Keratinocyte (primary cell): Measurements from ENCODE around the gene JAKMIP2. TPM values are rescaled to one million over a fixed set of nuclear protein-coding genes. Genes with fewer than 3 reads are reported as not detected.

Experiments
- DNase-seq: peaks from one replicate; pipeline ENCODE4 v3.0.0-alpha.2; 2011; ENCODE audit warnings: low read depth, missing footprints, low spot score
- FAIRE-seq: peaks from 2 replicates; lab custom pipeline; 2011; peaks lifted over from hg19 to GRCh38; lab: Jason Lieb, UNC
- H2AFZ ChIP-seq: 2 replicates; pipeline ENCODE4 v1.6.0; 2012; ENCODE audit warnings: low read length, control low read depth, inconsistent platforms; ENCODE audit not compliant: control insufficient read depth
- H3K27ac ChIP-seq: 2 replicates; pipeline ENCODE4 v1.5.1; 2011; ENCODE audit warnings: low read length; ENCODE audit not compliant: control insufficient read depth, insufficient read depth
- H3K27me3 ChIP-seq: 3 replicates; pipeline ENCODE4 v1.6.0; 2011; ENCODE audit warnings: low read length; ENCODE audit not compliant: control insufficient read depth, insufficient read depth; ENCODE audit errors: extremely low read depth
- H3K36me3 ChIP-seq, 2 experiments: 2 replicates in 1 of 2; 3 replicates in 1 of 2; pipeline ENCODE4 v1.5.1; 2011; ENCODE audit warnings: low read length in 2 of 2, mild to moderate bottlenecking in 1 of 2; ENCODE audit not compliant: control insufficient read depth in 2 of 2, insufficient read depth in 2 of 2; ENCODE audit errors: extremely low read depth in 1 of 2
- H3K4me1 ChIP-seq: 3 replicates; pipeline ENCODE4 v1.5.1; 2011; ENCODE audit warnings: low read length; ENCODE audit not compliant: control insufficient read depth, insufficient read depth; ENCODE audit errors: extremely low read depth
- H3K4me2 ChIP-seq: 3 replicates; pipeline ENCODE4 v1.6.0; 2011; ENCODE audit warnings: low read depth, low read length; ENCODE audit not compliant: control insufficient read depth, insufficient read depth; ENCODE audit errors: extremely low read depth
- H3K4me3 ChIP-seq, 3 experiments: fragments of 200-600 bp in 1 of 3; sonication (generic) in 1 of 3; 2 replicates in 2 of 3; 3 replicates in 1 of 3; pipeline ENCODE4 v1.5.1; 2011 to 2016; ENCODE audit warnings: low read length in 3 of 3, mild to moderate bottlenecking in 3 of 3, control low read depth in 2 of 3, inconsistent platforms in 1 of 3, low read depth in 1 of 3, mixed read lengths in 1 of 3, mixed run types in 1 of 3, moderate library complexity in 1 of 3; ENCODE audit not compliant: control insufficient read depth in 2 of 3, insufficient read depth in 2 of 3; ENCODE audit errors: extremely low read depth in 1 of 3
- H3K79me2 ChIP-seq: 2 replicates; pipeline ENCODE4 v1.6.0; 2012; ENCODE audit warnings: low read length; ENCODE audit not compliant: control insufficient read depth, insufficient read depth
- H3K9ac ChIP-seq: 3 replicates; pipeline ENCODE4 v1.6.0; 2011; ENCODE audit warnings: low read length; ENCODE audit not compliant: control insufficient read depth, insufficient read depth; ENCODE audit errors: extremely low read depth
- H3K9me1 ChIP-seq: 3 replicates; pipeline ENCODE4 v1.6.0; 2011; ENCODE audit warnings: low read length; ENCODE audit not compliant: control insufficient read depth, insufficient read depth; ENCODE audit errors: extremely low read depth
- H3K9me3 ChIP-seq: 2 replicates; pipeline ENCODE4 v1.5.1; 2012; ENCODE audit warnings: low read depth, low read length; ENCODE audit not compliant: control insufficient read depth
- H4K20me1 ChIP-seq: 3 replicates; pipeline ENCODE4 v1.6.0; 2011; ENCODE audit warnings: low read length; ENCODE audit not compliant: control insufficient read depth, insufficient read depth; ENCODE audit errors: extremely low read depth
- CTCF ChIP-seq, 3 experiments: IDR thresholded peaks in 1 of 3; conservative IDR thresholded peaks in 1 of 3; optimal IDR thresholded peaks in 1 of 3; 2 replicates in 2 of 3; 3 replicates in 1 of 3; pipeline versions ENCODE3 to v1.5.1; 2011; ENCODE audit warnings: low read length in 3 of 3, mild to moderate bottlenecking in 3 of 3, moderate library complexity in 2 of 3, control low read depth in 1 of 3, inconsistent platforms in 1 of 3; ENCODE audit not compliant: insufficient read depth in 2 of 3; ENCODE audit errors: extremely low read depth in 1 of 3
- EZH2 ChIP-seq: IDR thresholded peaks from one replicate; pipeline ENCODE4 v1.6.1; 2012; ENCODE audit warnings: inconsistent platforms, mild to moderate bottlenecking, low read length, moderate library complexity
- dilution Hi-C: fragments of 300-500 bp; cut with MboI; formaldehyde crosslinking; loops from one replicate; pipeline ENCODE4 v1.7.0; 2020; ENCODE audit warnings: low sequenced_read_pairs; ENCODE audit not compliant: extremely low pct_ligation_motif_present
- polyA plus RNA-seq, 5 experiments: library from polyadenylated mRNA; depleted of rRNA in 3 of 5; stranded (reverse) in 3 of 5; stranded (forward) in 1 of 5; unstranded in 1 of 5; fragments of >200 nt; gene quantifications; 1 replicate in 1 of 5; 2 replicates in 3 of 5; 3 replicates in 1 of 5; pipeline versions ENCODE4 v1.2.1 to v1.2.3, GENCODE V29; 2011 to 2012; ENCODE audit warnings: missing spikeins in 2 of 5, low read depth in 1 of 5, low replicate concordance in 1 of 5

JAKMIP2 gene
- polyA plus RNA-seq, 1 donor (not counting 4 experiments of a cell fraction or from before 2014, with no cell fraction given), result not detected

- Histone ChIP-seq H3K36me3 (no peaks in the 10 kb centered on the region), H3K79me2 (no peaks in the 10 kb centered on the region), H3K9ac (no peak overlapping the region), H3K4me2 (no peak overlapping the region), H3K9me3 (no peaks in the 10 kb centered on the region), H2AFZ (no peak overlapping the region), H3K4me1 (no peaks in the 10 kb centered on the region), H3K27me3 (no peaks in the 10 kb centered on the region), H4K20me1 (no peaks in the 10 kb centered on the region), H3K27ac (no peak overlapping the region), H3K9me1 (no peaks in the 10 kb centered on the region), H3K4me3 (no peak overlapping the region)
- no peak for DNase-seq
- no peak for FAIRE-seq
- no peak for TF ChIP-seq CTCF (optimal IDR thresholded peaks at IDR 0.05 in 1 of 3, IDR thresholded peaks at IDR 0.05 in 1 of 3, conservative IDR thresholded peaks at IDR 0.05 in 1 of 3; ENCODE audit: extremely low read depth in 1 of 3, insufficient read depth in 2 of 3, low read length in 3 of 3)
- TF ChIP-seq EZH2, result no peak
- dilution Hi-C loops, result no loop called here
Measured at GRCh38 chr5:147619281-147619878, 163.1 kb downstream of the JAKMIP2 start.

- dilution Hi-C loops, result no loop called here
- Histone ChIP-seq H3K4me2 (no peak overlapping the region), H3K27me3 (no peaks in the 10 kb centered on the region), H3K4me3 (no peak overlapping the region), H3K9me3 (no peaks in the 10 kb centered on the region), H2AFZ (no peak overlapping the region), H3K4me1 (no peaks in the 10 kb centered on the region), H3K9me1 (no peaks in the 10 kb centered on the region), H3K9ac (no peak overlapping the region), H3K79me2 (no peaks in the 10 kb centered on the region), H3K36me3 (no peaks in the 10 kb centered on the region), H3K27ac (no peak overlapping the region), H4K20me1 (no peaks in the 10 kb centered on the region)
- no peak for TF ChIP-seq EZH2
- no peak for TF ChIP-seq CTCF (optimal IDR thresholded peaks at IDR 0.05 in 1 of 3, IDR thresholded peaks at IDR 0.05 in 1 of 3, conservative IDR thresholded peaks at IDR 0.05 in 1 of 3; ENCODE audit: extremely low read depth in 1 of 3, insufficient read depth in 2 of 3, low read length in 3 of 3)
- FAIRE-seq (no peak), DNase-seq (no peak)
Measured at GRCh38 chr5:147617711-147618350, 164.7 kb downstream of the JAKMIP2 start.
